HG02943 (cell line): ENCODE data around the gene PDE5A.

Source experiments
- ATAC-seq: cut with Tn5 transposase; IDR thresholded peaks from one replicate; pipeline ENCODE4 v1.9.1; 2021; ENCODE audit warnings: mild to moderate bottlenecking, low read depth, moderate library complexity; ENCODE audit not compliant: unreplicated experiment

Gene PDE5A

DNA sequence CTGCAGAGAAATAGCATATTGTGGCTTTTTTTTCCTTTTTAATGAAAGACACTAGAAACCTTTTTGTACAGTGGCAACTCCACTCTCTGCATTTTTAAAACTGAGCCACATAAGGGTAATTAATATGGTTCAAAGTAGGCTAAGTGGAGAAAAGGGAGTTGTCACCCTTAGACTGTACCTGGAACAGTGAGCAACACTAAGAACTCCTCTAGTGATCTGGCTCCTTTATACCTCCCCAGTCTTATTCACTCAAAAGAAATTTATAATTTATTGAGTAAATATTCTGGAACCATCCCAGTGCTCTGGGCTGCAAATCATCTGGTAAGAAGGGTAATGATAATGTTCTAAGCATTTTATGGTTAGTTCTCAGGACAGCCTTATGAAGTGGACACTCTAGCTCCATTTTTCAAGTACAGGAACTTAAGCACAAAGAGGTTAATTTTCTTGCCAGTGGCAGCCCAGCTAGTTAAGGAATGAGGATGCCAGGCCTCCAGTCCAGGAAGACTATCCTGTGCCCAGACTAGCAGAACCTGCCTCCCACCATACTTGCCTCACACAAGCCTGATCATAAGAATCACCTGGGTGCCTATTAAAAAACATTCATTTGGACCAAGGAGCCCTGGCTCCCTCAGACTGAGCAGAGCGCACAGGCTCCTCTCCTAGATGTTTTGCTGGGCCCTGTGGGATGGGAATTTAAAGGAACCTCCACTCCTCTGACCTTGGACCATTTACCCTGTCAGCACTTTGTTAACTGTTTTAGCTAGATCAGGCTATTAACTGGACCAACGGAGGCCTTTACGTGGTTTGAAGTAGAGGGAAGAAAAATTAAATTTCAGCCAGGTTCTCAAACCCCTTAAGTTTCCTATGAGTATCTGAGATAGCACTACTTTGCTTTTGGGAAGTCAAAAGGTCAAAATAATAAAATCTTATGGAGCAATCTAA, 102.6 kb downstream of the PDE5A start:
- no peak for ATAC-seq

DNA sequence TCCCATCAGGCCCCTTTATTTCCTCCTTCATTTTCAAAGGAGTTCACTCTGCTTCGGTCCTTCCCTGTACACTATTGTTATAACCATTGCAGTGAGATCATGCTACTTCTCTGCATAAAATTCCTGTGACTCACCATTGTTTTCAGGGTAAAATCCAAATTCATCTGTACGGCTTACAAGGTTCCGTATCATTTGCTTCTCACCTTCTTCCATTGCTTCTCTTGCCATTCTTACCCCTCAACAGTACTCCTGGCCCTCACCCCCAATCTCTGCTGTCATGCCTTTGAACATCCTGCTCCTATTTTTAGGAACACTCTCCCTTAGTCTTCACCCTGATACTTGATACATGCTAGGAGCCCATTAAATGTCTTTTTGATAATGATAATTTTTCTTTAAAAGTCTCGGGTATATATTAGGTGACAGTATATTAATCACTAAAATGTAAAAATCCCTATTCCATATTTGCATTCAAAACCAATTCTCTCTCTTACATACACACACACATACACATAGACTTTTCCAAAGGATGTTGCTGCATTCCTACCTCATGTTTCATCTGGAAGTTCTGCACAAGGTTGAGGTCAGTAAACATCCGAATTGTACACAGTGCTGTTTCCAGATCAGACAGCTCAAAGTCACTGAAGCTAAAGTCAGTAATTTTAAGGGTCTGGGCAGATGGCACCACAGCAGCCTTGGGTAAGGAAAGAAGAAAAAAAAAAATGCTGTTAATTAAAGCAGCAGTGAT, 103.4 kb downstream of the PDE5A start:
- ATAC-seq: no peak

DNA sequence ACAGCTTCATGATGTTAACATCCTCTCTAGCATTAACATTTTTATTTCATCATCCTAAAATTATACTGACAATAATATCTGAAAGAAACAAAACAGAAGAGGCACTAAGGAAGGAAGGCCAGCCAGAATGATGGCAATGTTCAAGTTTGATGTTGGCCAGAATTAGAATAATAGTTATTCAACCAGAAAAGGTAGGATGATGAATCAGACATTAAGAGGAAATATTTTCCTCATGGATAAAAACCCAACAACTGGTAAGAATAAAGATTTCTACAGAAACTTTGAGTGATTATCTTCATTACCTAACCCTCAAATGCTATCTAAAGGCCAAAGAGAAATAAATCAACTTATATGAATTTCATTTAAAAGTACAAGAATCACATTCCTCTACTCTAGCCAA, 105.2 kb downstream of the PDE5A start:
- ATAC-seq: no peak

DNA sequence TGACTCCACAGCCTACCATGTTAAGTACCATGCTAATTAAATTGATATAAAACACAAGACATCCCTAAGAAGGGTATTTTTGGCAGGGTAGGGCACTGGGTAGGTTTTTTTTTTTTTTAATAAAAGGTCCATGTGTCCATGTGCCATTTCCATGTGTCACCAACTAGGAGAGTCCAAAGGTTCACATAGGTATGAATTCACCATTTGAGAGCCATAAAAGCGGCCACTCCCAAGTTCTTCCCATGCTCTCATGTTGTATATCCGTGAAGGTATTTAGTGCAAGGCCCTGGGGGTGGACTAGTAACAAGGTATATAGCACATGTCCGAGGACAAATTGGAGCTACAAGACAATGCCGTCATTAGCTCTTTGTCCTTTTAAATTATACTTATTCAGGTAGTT, 107.3 kb downstream of the PDE5A start:
- no peak for ATAC-seq

DNA sequence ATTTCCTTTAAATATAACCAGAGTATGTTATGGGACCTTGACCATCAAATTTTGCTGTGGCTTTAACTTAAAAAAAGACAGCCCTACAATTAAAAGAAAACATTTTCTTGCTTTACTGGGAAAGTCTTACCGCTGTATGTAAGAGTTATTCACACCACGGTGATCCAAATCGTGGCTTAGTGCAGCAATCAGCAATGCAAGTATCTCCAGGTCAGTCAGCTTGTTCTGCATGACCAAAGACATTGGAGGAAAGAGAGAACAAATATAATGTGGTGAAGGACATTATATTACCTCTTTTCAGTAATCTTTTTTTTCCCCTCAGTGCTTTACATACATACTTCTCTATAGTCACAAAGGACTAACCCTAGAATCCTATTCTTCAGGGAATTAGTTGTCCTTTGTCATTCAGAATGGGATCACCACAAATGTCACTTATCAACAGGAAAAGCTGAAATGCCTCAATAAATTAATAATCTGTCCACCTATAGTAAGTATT, 109.6 kb downstream of the PDE5A start:
- no peak for ATAC-seq

DNA sequence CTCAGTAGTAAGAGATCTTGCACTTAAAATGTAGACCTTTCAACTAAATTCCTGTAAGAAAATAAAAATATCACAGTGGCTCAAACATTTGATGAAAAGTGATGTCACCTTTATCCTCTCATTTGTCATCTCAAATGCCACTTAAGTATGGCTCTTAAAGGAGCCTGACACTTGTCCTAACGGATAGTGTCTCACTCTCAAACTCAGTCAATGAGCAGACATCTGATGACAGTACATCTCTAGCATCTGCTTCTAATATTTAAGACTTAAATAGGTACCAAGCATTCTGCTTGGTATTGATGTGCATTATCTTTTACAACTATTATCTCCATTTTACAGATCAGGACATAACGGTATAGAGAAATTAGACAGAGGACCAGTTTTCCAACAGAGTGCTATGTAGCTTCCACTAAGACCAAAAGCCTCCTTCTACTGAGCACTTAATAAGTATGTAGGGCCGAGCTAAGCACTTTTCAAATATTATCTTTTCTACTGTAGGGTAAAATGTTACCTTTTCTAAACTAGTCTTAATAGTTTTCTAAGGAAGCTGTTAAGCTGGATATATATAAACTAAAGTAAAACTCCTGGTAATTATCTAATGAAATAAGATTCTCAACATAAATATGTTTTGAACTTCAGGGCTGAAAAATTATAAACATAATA, 110.2 kb downstream of the PDE5A start:
- no peak for ATAC-seq

DNA sequence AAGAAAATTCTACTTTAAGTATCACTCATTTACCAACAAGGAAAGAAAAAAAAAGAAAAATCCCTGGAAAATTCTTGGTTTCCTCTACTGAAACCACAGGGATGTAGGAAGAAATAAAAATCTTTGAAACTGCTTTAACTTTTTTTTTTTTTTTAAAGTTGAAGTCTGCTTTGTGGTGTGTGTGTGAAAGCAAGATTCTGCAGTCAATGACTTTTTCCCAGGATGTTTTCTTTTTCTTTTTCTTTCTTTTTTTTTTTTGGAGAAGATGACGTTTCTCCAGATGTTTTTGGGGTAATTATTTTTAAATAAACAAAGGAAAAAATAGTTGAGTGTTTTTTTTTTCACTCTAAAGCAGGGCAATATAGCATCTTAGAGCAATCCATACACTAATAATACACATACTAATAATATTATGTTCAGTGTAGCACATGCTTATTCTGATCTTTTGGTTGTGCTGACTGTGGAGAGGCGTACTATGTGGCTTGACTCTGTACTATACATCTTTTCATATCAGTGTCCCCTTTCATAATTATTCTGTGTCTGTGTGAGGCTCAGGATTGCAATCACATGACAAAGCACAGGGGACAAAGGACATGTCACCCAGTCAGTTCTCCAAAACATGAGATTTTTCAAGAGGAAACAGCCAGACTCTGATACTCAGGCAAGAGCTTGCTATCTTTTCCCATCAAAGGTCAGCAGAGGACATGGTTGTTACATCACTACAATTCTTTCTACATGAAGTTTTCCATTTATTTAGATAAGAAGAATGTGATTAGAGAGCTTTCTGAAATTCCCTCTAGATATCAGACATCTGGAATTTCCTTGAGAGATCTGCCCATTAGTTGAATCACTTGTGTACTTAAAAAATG, 111.0 kb downstream of the PDE5A start:
- ATAC-seq: no peak

DNA sequence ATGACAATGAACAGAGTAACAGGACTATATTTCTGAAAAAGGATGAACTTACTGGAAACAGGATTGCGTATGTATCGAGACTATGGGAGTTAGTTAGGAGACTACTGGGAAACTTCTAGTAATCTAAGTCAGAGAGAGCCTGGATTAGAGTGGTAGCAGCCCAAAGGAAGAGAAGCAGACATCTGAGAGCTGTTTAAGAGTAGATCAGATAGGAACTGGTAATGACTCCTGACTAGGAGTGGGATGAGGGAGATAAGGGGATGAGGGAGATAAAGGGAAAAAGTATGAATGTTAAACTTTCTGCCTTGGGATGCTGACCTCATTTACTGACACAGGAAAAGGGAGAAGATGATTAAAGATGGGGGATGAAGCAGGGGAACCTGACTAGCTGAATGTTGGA, 116.2 kb downstream of the PDE5A start:
- ATAC-seq: no peak

DNA sequence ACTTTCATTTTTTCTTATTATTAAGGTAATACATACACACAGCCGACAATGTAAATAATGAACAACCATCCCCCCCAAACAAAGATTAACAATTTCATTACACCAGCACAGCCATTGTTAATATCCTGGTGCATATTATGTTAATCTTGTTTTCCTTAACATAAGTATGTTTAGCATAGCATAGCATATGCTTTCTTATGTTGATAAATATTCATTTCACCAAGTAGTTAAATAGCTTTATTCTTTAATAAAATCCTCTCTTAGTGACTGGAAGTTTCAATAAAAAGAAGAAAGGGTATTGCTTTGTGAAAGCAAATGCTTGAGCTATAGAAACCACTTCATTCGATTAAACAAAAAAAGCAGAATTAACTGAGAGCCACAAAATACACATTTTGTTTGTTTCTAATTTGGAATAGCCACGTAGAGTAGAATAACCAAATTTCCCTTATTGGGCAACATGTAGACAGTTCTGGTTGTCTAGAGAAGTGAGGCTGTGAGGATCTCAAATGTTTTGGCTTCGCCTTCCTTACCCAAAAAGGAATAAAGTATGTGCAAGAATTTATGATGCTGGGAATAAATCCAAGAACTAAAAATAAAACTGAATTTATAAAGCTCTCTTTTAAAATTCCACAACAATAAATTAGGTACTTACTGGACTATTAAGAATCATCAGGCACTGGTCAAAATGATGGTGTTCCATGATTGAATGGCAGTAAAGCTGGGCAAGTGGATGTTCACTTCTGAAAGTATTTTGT, 118.0 kb downstream of the PDE5A start:
- no peak for ATAC-seq

DNA sequence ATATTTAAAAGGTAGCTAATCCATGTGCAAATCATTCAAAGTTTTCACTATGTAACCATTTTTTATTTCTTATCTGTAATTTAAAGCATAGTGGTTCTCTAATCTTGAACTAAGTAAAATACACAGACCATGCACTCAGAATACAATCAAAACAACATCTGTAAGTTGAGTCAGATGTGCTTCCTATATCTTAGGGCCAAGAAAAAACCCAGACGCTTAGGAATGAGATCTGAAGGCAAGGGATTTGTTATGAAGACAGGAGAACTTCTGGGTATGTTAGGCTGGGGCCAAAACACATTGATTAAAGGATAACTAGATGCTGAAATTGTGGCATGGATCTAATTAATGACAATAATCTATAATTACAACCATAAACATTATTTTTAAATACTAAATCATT, 120.3 kb downstream of the PDE5A start:
- ATAC-seq: no peak

DNA sequence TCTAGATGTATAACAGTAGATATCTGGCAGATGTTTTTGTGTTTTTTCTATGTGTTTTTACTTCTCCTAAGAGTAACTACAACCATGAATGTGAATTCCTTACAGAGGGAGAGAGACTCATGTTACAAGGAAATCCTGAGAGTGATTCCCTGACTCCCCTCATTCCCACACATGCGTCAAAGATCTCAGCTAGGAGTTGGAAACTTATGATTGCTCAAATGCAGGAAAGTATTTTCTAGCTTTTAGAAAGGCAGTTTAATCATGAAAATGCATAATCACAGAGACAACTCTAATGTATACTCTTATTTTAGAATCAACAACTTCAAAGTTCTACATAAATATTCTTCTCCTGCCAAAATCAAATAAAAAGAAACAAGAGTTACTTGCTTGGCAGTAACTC, 121.8 kb downstream of the PDE5A start:
- ATAC-seq: no peak

DNA sequence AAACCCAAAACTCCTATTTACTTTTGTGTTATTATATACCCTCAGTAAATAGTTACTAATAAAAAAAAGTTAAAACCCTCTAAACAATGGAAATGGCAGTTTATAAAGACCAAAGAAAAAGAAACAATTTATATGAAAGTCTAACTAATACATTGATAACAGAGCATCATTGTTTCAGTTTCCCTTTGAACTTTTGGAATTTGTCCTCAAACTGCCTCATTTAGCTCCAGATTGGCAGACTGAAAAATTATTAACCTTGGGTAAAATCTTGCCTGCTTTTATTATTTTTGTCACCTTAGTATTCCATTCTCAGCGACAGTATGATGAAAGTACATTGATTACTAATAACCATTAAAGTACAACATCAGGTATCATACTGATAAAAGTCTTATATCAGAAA, 124.0 kb downstream of the PDE5A start:
- no peak for ATAC-seq

DNA sequence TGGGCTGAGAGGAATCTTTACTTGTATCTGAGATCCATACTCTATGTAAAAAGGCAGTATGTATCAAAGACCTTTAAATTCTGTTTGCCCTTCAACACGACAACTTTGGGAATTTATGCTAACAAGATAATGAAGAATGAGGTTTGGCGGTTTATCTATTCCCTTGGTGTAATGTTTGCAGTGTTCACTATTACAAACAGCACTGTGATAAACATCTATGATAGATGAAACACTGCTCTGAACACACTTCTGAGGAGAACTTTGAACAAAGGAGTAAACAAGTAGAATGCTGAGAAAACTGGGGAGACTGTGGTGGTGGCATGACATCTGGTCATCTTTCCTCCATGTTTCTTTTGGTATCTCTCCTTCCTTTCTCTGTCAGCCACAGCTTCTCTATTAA, 126.9 kb downstream of the PDE5A start:
- no peak for ATAC-seq

DNA sequence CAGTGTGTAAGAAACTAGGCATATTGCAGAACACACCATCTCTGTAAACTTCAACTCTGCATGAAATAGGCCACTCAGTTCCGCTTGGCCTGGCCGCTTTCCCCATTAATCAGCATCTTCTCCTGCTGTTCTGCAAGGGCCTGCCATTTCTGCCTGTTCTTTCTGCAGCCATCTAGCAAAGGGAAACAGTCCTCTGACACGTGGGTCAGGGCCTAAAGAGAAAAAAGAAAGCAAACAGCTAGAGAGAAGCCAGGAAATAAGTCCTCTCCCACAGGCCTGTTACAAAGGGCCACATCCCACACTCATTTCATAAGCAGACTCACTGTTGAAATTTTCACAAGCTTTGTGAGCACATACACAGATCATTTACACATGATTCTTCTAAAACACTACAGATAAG, 130.1 kb downstream of the PDE5A start:
- no peak for ATAC-seq

DNA sequence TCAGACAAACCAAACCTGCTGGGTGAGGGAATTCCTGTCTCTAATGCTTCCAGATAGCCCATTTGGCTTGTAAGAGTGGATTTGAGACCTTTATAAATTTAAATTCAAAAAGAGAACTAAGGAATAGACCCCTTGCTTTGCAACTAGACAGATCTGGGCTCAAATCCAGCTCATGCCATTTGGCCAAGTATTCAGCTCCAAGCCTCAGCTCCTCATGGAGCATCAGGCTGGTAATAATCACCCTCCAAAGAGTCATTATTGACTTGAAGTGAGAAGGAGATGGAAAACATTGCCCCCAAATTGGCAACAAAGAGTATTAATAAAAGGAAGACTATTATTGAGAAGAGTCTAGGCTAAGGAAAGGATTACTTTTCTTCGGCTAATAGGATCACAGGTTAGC, 134.7 kb downstream of the PDE5A start:
- ATAC-seq: no peak

DNA sequence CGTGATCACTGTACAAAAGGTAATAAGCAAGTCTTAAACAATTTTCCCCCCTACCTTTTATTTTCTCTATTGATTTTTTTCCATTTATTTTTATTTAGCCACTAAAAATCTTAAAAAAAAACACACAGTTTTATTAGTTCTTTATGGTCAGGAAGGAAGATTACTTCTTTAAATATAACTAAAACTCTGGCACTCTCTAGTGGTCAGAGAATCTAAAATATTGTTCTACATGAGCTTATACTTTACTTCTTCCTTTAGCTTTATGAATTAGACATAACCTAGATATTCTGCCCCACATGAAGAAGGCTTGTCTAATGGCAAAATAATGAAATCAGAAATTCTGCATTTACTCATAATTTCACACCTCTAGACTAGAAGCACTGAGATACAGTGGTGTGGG, 135.2 kb downstream of the PDE5A start:
- no peak for ATAC-seq

DNA sequence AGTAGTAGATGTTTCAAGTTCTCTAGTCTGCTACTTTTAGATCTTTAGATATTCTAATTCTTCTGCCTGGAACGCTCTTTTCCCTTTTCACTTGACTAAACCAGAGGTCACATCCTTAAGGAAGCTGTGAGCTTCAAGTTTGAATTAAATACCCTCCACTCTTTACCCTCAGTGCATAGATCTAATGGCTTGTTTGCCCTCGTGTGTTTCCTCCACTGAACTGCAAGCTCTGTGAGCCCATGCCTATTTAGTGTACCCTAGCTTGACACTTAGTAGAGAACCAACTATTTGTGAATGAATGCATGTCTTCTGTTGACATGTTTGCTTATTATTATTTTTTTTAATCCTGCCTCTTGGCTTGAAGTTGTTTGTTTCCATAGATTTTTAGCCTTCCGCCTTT, 138.3 kb downstream of the PDE5A start:
- ATAC-seq: no peak

DNA sequence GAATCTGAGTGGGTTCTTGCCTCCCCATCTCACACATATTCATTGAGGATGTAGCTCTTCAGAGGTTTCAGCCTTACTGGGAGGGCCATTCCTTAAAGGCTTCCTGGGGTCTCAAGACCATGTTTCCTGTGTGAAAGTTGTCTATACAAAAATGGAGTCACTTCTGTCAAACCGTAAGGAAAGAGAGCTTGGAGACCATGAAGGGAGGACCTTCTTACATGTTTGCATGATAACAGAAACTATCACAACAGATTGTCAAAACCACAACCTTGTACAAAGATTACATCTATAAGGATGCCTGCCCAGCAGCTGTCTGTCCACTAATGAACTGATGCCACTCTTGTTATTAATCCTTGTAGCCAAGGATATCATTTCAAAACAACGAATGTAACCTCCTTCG, 139.3 kb downstream of the PDE5A start:
- ATAC-seq: no peak

DNA sequence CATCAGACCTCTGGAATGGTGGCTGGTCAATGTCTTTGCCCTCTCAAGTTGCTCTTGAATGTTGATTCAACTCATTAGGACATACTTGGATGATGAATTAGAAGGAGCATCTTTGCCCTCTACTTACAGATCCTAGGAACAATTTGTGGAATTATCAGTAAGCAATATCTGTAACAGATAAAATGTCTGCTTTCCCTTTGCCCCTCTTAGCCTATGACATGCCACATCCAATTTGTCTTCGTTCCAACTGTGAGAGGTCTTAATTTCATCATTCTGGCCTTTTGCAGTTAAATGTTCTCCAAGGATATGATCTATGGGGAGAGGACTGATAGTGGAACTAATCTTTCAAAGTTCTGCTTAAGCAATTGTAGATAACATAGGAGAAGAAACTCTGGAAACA, 148.3 kb downstream of the PDE5A start:
- no peak for ATAC-seq

DNA sequence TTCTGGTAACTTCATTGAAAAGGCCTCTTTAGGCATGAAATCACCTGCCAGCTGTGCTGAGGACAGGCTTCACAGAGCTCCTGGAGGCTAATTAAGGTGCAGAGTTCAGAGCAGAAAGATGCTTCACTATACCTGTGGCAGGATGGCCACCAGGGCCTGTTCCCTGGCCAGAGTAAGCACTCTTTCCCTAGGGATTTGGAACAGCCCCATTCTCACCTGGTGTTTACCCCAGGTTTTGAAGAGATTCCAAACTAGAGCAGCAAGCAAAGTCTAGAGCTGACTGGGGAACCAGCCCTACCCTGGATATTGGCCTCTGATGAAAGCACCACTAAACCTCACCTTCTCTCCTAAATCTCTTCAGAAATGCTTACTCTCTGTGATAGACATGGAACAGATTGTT, 148.8 kb downstream of the PDE5A start:
- ATAC-seq: no peak
